HG03159 (cell line): ENCODE results near the gene CD151.

Experiments
- ATAC-seq: cut with Tn5 transposase; IDR thresholded peaks from one replicate; pipeline ENCODE4 v1.9.1; 2021; ENCODE audit warnings: mild to moderate bottlenecking, moderate library complexity; ENCODE audit not compliant: unreplicated experiment

The CD151 gene

DNA sequence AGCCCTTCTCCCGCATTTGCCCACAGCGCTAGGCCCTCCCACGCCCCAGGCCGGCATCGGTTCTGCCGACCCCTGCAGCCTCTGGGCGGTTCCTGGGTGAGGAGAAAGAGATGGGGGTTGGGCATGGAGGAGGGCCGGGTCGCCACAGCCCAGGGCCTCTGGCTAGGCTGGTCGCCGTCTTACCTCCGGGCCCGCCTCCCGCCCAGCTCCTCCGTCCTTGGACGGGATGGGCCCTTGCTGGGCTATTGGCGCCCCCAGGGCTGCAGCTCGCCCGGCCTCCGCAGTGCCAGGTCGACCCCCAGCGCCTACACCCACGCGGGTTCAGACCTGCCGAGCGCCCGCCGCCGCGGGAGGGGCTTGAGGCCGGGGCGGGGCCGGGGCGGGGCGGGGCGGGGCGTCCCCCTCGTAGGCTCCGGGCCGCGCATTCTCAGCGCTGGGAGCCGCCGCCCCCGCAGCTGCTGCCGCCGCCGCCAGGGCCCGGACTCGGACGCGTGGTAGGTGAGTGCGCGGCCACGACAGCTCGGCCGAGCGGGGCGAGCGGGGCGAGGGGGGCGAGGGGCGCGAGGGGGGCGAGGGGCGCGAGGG, at the start of gene CD151:
Gene CD151 (plus strand): TSS at position 424 of the 585 bp plus-strand sequence. CDS start 3,118 bp downstream, outside the sequence.
- peak; percentile 36 for ATAC-seq

- no peak for ATAC-seq
These were observed 49.2 kb upstream of the CD151 start for GRCh38 chr11:783581-784015.

DNA sequence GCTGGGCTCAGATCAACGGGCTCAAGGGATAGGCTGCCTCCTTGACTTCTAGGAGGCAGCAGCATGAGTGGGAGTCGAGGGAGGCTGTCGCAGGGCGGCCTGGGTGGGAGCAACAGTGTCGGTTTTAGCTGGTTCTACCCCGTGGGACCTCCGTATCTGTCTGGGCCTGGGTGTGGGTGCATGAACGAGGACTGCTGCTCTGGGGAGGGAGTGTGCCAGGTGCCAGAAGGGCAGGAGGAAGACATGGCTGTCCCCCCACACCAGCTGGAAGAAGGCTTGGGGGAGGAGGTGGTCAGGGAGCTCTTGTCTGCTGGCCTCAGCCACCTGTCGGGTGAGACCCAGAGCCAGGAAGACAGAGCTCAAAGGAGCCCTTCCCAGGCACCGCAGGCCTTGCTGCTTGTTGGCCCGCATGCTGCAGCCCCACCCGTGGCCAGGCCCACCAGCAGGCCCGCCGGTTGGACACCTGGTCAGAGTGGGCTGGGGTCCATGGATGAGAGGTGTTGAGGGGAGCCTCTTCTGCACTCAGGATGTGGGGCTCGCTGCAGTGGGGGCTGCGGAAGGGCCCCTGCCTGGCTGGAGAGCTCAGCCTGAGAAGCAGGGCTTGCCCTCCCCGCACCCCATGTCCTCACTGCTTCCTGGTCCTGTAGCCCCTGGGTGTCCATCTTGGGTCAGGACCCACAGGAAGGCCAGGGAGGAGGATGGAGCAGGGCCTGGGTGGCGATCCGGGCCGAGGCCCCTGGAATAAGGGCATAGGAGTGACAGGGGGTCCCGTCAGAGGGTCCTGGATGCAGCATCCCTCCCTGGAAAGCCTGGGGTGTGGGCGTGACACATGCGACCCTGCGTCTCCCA, 46.3 kb upstream of the CD151 start:
- no peak for ATAC-seq

DNA sequence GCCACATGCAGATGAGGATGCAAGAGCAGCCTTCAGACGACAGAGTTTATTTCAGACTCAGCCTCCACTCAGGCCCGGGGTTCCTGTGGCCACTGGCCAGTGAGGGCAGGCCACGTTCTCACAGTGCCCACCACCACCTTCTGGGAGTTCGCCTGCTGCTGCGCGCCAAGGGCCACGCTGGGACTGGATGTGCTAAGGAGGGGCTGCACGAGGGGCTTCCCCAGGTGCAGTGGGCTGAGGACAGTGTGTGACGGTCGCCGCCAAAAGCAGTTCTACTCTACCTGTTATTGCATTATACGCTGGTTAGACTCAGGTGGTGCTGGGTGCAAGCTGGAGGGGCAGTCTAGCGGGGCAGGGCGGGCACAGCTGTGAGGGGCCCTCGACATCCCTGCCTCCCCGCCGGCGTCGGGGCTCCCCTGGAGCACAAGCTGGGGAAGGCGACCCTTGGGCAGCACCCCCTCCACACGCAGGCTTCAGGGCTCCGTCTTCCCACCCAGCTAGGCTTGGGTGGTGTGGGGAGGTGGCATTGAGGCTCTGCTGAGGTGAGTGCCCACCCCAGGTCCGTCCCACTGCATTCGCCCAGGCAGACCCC, 45.6 kb upstream of the CD151 start:
- ATAC-seq = no peak

DNA sequence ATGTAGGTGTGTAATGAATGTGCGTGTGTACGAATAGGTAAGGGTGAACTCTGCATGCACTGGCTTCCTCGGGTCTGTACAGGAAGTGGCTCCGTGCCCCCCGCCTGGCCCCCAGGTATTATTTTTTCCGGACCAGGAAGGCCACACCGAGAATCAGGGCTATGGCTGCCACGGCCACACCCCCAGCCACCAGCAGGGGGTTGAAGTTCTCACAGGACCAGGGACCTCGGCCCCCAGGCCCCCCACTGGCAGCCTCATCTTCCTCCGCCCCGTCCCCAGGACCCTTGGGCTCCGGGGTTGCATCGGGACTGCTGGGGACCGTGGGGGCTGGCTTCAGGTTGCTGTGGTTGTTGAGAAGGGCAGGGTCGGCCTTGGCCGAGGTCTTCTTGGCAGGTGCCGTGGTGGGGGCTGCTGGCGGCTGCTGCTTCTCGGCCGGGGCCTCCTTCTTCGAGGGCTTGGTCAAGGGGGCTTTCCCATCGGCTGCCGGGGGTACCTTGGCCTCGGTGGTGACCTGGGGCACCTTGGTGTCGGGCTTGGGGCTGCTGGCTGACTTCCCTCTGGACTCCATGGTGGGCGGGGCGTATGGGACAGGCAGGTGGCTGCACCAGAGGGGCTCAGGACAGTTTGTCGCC, 44.6 kb upstream of the CD151 start:
- ATAC-seq = no peak

DNA sequence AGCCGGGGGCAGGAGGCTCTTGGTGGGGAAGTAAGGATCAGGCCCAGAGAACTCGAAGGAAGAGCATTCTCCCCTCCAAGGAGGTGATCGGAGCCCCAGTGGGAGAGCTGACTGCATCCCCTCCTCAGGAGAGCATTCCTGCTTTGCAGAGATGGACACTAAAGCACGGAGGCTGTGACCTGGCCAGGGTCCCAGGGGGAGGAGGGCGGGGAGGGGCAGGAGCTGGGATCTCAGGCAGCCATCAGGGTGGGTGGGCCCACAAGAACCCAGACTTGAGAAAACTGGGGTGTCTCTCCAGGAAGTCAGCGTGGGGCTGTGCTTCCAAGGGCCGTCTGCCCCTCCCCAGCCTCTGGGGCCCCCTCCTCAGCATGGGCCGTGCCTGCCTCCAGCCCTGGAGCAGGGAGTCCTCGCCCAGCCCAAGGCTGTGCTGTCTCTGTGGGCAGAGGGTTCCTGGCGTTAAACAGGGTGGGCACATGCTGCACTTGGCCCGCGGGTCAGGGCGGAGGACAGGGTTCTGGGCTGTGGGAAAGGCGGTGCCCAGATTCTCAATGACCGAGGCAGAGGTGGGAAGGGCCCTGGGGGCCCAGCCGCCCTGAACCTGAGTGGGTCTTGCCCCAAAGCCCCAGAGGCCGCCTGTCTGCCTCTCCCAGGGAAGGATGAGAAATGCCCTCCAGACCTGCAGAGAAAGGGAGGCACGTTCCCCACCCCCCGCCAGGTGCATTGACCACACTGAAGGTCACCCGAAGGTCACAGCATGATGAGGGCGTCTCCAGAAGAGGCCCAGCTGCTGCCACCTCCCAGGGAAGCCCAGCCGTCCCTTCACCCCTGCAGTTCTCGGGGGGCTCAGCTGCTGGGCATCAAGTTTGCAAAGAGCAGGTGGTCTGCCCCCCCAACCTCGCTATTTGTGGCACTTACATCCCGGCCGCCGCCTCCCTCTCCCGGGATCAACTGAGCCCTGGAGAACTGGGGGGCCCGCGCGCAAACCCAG, 43.5 kb upstream of the CD151 start:
- no peak for ATAC-seq

DNA sequence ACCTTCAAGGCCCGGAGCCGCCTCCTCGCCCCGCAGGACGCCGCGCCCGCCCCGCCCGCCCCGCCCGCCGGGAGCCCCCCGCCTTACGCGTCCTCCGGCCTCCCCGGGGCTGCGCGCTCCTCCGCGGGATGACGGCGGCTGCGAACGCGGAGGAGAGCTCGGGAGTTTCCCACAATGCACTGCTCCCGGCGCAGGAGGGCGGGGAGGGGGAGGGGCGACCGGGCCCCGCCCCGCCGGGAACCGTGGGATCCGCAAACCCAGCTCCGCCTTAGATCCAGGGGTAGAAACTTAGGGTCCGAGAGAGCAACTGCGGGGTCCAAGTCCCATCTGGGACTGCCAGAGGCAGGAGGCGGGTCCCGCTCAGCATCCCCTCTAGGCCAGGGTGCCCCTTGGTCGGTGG, 42.8 kb upstream of the CD151 start, which contains the start of gene CEND1:
Gene CEND1 (minus strand): TSS at position 148 of the 400 bp plus-strand sequence. CDS start 1,514 bp downstream, outside the sequence.
- no peak for ATAC-seq

GRCh38 chr11:790721-791564, 41.8 kb upstream of the CD151 start:
- ATAC-seq = no peak

GRCh38 chr11:791658-792534, 40.9 kb upstream of the CD151 start:
- ATAC-seq = no peak

DNA sequence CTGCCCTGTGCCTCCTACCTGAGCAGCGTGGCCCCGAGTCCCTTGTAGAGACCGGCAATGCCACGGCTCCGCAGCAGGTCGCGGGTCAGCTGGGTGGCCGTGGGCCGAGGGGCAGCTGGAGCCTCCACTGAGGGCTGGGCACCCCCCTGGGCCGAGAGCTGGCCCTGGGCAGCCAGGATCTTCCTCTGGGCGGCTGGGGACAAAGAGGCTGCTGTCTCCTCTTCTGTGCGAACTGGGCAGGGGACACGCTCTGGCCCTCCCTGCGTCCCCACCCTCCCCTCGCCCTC, 40.3 kb upstream of the CD151 start:
- no peak for ATAC-seq

GRCh38 chr11:792873-793272, 39.9 kb upstream of the CD151 start:
- ATAC-seq = no peak

DNA sequence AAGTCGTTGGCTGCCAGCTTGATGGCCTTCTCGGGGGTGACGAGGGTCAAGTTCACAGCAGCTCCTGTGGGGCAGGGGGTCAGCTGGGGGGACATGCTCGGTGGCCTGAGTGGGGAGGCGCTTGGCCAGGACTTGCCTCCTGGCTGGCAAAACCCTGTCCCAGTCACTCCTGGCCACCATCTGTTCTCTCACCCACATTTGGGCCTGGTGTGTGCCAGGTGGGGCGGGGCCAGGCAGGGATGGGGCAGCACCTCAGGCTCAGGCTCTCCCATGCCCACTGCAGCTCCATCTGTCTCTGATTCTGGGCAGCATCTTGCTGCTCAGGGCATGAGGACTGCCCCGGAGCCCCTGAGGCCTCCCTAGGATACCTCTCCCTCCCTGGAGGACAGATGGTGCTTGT, 39.2 kb upstream of the CD151 start:
- no peak for ATAC-seq

DNA sequence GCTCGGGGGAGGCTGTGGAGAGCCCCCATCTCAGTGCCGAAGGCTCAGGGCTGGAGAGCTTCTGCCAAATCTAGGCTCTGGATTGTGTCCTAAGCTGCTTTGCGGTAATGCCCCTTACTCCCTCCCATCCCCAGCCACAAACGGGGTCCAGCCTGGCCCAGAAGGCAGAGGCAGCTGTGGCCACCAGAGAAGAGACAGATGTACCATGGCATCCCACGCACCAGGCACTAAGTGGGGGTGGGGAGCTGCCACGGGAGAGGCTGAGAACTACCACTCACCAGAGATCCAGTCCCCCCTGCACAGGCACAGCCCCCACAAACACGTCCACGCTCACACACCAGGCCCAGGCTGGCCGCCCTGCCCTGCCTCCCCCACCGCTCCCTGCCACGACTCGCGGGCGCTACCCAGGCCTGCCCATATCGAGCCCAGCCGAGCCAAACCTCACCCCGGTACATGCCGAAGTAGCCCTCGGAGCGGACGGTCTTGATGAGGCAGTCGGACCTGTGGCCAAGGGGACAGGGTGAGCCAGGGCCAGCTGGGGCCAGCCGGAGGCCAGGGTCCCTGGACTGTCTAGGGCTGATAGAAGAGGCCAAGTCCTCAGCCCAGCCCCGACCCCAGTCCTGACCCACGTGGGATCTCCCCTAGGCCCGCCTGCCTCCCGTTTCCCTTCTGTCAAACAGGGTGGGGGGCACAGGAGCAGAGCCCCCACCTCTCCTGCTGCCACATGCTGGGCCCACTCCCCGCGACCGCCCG, 38.6 kb upstream of the CD151 start:
- no peak for ATAC-seq

GRCh38 chr11:794766-795633, 37.8 kb upstream of the CD151 start:
- ATAC-seq = no peak

DNA sequence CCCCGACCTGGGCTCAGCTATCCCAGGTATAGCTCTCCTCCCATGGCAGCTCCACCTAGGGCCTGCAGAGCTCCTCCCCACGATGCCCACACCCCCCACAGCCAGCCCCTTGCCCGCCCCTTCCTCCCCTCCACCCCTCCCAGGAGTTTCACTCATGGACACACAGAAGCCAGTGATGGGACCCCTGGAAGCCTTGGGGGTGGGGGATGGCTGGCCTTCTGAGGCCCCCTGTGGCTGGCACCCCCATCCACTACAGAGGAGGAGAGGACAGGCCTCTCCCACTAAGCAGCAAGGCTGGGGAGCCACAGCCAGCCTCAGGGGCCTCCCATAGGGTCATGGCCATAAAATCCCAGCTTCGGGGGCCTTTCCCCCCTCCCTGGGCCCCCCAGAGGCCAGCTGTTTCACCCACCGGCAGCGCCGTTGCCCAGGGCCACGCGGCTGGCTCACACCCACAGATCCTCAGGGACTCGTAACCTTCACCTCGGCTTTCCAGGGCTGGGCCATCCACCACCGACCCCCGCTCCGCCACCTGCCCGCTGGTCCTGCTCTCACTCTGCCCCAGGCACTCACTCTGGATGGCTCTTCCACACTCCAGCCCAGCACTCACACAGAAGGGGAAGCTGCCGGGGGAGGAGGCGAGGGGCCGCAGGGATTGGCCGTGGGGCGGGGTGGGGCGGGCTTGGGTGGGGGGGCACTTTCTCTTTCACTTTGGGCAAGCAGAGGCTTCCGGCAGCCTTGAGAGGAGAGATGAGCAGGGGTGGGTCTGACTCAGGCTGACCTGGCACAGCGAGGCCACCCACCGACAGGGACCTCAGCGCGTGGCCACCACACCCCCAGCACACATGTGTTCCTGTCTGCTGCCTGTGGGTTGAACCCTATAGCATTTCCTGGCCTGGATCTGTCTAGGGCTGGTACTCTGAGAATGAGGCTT, 36.9 kb upstream of the CD151 start:
- peak; percentile 31 for ATAC-seq
